Karpas-422 (cell line): ENCODE measurements around the gene GMPS. TPM values are rescaled to one million over a fixed set of nuclear protein-coding genes. Genes with fewer than 3 reads are reported as not detected.

Experiments
- DNase-seq: peaks from one replicate; pipeline ENCODE4 v3.0.0-alpha.2; 2015
- H2AFZ ChIP-seq: fragments of 200-600 bp; sonication (generic); 2 replicates; pipeline ENCODE4 v1.6.1; 2014; ENCODE audit warnings: antibody characterized with exemption, low read length, mixed read lengths
- H3K27ac ChIP-seq: fragments of 200-600 bp; sonication (generic); 2 replicates; pipeline ENCODE4 v1.5.1; 2014; ENCODE audit warnings: mild to moderate bottlenecking, low read length, moderate library complexity
- H3K27me3 ChIP-seq: fragments of 200-600 bp; sonication (generic); 2 replicates; pipeline ENCODE4 v1.6.1; 2014; ENCODE audit warnings: low read length, mixed read lengths
- H3K36me3 ChIP-seq: fragments of 200-600 bp; sonication (generic); 2 replicates; pipeline ENCODE4 v1.6.1; 2014; ENCODE audit warnings: low read length, mixed read lengths; ENCODE audit not compliant: insufficient read depth
- H3K4me1 ChIP-seq: fragments of 200-600 bp; sonication (generic); 2 replicates; pipeline ENCODE4 v1.6.1; 2014; ENCODE audit warnings: mild to moderate bottlenecking, low read length, mixed read lengths
- H3K4me2 ChIP-seq: fragments of 200-600 bp; sonication (generic); 2 replicates; pipeline ENCODE4 v1.6.1; 2014; ENCODE audit warnings: low read length, low read depth, mild to moderate bottlenecking; ENCODE audit not compliant: poor library complexity, severe bottlenecking
- H3K4me3 ChIP-seq: fragments of 200-600 bp; sonication (generic); 2 replicates; pipeline ENCODE4 v1.5.1; 2014; ENCODE audit warnings: mild to moderate bottlenecking, antibody characterized with exemption, low read length, mixed read lengths
- H3K79me2 ChIP-seq: fragments of 200-600 bp; sonication (generic); 2 replicates; pipeline ENCODE4 v1.6.1; 2014; ENCODE audit warnings: mild to moderate bottlenecking, low read length, mixed read lengths
- H3K9ac ChIP-seq: fragments of 200-600 bp; sonication (generic); 2 replicates; pipeline ENCODE4 v1.6.0; 2014; ENCODE audit warnings: low read length
- H3K9me2 ChIP-seq: fragments of 200-600 bp; sonication (generic), shearing (Covaris generic); replicated peaks from 2 replicates; pipeline ENCODE4 v1.6.0; 2014; ENCODE audit warnings: mild to moderate bottlenecking, low read length, moderate library complexity; ENCODE audit not compliant: insufficient read depth
- H3K9me3 ChIP-seq: fragments of 300-700, 200-600 bp; sonication (generic); 2 replicates; pipeline ENCODE4 v1.6.1; 2014; ENCODE audit warnings: low read length, mixed read lengths
- H4K20me1 ChIP-seq: fragments of 200-600 bp; sonication (generic); 2 replicates; pipeline ENCODE4 v1.6.1; 2014; ENCODE audit warnings: mild to moderate bottlenecking, antibody characterized with exemption, low read length, low read depth; ENCODE audit not compliant: insufficient read depth
- total RNA-seq: library from RNA; depleted of rRNA; stranded (reverse); fragments of >200 nt; shearing (Covaris generic); gene quantifications from 2 replicates; pipeline ENCODE4 v1.2.3, GENCODE V29; 2014; ENCODE audit warnings: low replicate concordance; rRNA removed

The GMPS gene
- total RNA-seq, 1 experiment from 2014 or later = 83.1 TPM

DNA sequence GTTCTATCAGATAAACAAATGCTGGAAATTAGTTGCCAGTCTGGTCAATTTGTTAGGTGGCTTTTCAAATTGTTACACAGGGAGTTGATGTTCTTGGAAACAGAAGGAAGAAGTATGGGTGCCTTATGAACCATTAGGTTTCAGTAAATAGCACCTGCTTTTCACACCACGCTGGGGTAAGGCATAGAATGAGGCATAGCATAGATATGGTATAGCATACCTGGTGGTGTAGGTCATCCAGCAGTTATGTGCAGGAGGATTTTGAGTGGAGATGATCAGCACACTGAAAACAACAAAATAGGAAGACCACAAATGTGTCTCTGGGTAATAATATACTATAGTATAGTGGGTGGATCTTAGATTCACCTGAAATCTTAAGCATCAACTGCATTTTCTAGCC, 121.4 kb downstream of the GMPS start:
- Histone ChIP-seq H3K27ac (no peak overlapping the region), H3K4me3 (no peak overlapping the region), H3K4me1 (no peaks in the 10 kb centered on the region), H3K9me3 (no peaks in the 10 kb centered on the region), H3K9me2 (no peaks in the 10 kb centered on the region), H3K36me3 (no peaks in the 10 kb centered on the region), H3K79me2 (no peaks in the 10 kb centered on the region), H3K9ac (no peak overlapping the region), H2AFZ (no peak overlapping the region), H3K27me3 (no peaks in the 10 kb centered on the region), H3K4me2 (no peak overlapping the region), H4K20me1 (no peaks in the 10 kb centered on the region)
- DNase-seq = no peak

Other genes with a start within 250 kb of the GMPS start
- 0.34 and 0.51 TPM in 2 replicates for gene PLCH1, start 125.6 kb upstream of the GMPS start, total RNA-seq
- 4.0 and 5.1 TPM in 2 replicates for gene C3orf33, start 64.4 kb upstream of the GMPS start, total RNA-seq
- 29.4 and 54.6 TPM in 2 replicates for gene SLC33A1, start 16.2 kb upstream of the GMPS start, total RNA-seq
- not detected in 2 replicates for gene KCNAB1, start 249.9 kb downstream of the GMPS start, total RNA-seq